ENCODE data around the gene ACTR8. TPM values are rescaled to one million over a fixed set of nuclear protein-coding genes. Genes with fewer than 3 reads are reported as not detected.

Gene ACTR8
- total RNA-seq, 1 donor from 2014 or later: 22.8 TPM

DNA sequence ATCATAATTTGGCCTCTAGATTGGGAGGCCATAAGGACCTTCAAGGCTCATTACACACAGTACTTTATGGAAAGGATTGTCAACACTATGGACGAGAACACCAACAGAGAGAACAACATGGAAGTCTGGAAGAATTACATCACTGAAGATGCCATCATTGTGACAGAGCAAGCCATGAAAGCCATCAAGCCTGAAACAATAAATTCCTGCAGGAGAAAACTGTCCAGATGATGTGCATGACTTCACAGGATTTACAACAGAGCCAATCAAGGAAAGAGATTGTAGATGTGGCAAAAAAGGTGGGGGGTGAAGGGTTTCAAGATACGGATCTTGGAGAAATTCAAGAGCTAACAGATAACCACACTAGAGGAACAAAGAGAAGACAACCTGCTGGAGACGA is 19.7 kb downstream of the ACTR8 start:
- no peak for ATAC-seq
- peaks cover 73% of the 10 kb centered on the region for H3K36me3 ChIP-seq

DNA sequence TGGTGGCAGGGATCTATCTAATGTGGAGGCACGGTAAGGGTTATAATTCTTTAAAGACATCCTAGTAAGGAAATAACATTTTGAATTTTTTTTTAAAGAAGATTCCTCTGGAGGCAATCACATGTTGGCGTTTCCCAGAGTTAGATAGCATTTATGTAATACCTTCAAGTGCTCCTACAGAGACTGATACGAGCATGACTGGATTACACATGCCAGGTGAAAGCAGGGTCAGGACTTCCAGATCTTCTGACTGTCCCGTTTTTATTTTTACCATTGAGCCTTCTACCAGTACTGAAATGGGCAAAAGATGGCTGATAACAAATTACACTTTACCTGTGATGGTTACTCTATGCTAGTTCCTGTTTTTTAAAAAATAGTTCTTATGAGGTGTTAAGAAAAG is 21.8 kb downstream of the ACTR8 start:
- no peak for ATAC-seq
- H3K4me3 ChIP-seq: no peak overlapping the region
- H3K36me3 ChIP-seq: peaks cover 52% of the 10 kb centered on the region

More for the DNA sequence above, 19.7 kb downstream of the ACTR8 start:
- DNase-seq: no peak
- TF ChIP-seq, protein P1, sequence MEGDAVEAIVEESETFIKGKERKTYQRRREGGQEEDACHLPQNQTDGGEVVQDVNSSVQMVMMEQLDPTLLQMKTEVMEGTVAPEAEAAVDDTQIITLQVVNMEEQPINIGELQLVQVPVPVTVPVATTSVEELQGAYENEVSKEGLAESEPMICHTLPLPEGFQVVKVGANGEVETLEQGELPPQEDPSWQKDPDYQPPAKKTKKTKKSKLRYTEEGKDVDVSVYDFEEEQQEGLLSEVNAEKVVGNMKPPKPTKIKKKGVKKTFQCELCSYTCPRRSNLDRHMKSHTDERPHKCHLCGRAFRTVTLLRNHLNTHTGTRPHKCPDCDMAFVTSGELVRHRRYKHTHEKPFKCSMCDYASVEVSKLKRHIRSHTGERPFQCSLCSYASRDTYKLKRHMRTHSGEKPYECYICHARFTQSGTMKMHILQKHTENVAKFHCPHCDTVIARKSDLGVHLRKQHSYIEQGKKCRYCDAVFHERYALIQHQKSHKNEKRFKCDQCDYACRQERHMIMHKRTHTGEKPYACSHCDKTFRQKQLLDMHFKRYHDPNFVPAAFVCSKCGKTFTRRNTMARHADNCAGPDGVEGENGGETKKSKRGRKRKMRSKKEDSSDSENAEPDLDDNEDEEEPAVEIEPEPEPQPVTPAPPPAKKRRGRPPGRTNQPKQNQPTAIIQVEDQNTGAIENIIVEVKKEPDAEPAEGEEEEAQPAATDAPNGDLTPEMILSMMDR (IDR thresholded peaks at IDR 0.05): no peak
- no peak overlapping the region for H3K4me3 ChIP-seq
- H3K4me1 ChIP-seq: no peaks in the 10 kb centered on the region
- no peaks in the 10 kb centered on the region for H3K27me3 ChIP-seq
- H3K27ac ChIP-seq: no peak overlapping the region
- intact Hi-C loops (cut with DNase I): no loop called here
- H3K9me3 ChIP-seq: no peaks in the 10 kb centered on the region

DNA sequence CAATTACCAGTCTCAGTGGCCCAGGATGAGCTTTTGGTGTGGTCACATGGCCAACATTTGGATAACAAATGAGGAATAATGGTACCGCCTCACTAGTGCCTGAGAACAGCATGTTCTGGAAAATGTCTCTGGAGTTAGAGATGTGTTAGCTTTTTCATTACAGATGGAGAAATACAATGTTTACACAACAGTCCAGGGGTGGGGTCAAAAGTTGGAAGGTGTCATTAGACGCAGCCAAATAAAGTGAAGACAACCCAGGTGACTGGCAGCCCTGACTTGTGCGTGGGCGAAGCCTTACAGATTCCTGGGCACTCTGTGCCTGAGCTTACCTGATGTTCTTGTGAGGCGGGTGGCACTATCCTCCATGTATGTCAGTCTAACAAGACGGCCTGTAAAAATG is 22.8 kb downstream of the ACTR8 start:
- H3K9me3 ChIP-seq: no peaks in the 10 kb centered on the region
- intact Hi-C loops (cut with DNase I): no loop called here
- DNase-seq (no peak), ATAC-seq (no peak)
- H3K4me3 ChIP-seq: no peak overlapping the region
- TF ChIP-seq, protein P1 (IDR thresholded peaks at IDR 0.05): no peak
- no peaks in the 10 kb centered on the region for H3K4me1 ChIP-seq
- no peak overlapping the region for H3K27ac ChIP-seq
- H3K36me3 ChIP-seq: peaks cover 42% of the 10 kb centered on the region
- no peaks in the 10 kb centered on the region for H3K27me3 ChIP-seq

More for the DNA sequence above, 21.8 kb downstream of the ACTR8 start:
- Histone ChIP-seq H3K4me1 (no peaks in the 10 kb centered on the region), H3K27ac (no peak overlapping the region), H3K27me3 (no peaks in the 10 kb centered on the region), H3K9me3 (no peaks in the 10 kb centered on the region)
- intact Hi-C loops (cut with DNase I): no loop called here
- TF ChIP-seq, protein P1 (IDR thresholded peaks at IDR 0.05): no peak
- no peak for DNase-seq

DNA sequence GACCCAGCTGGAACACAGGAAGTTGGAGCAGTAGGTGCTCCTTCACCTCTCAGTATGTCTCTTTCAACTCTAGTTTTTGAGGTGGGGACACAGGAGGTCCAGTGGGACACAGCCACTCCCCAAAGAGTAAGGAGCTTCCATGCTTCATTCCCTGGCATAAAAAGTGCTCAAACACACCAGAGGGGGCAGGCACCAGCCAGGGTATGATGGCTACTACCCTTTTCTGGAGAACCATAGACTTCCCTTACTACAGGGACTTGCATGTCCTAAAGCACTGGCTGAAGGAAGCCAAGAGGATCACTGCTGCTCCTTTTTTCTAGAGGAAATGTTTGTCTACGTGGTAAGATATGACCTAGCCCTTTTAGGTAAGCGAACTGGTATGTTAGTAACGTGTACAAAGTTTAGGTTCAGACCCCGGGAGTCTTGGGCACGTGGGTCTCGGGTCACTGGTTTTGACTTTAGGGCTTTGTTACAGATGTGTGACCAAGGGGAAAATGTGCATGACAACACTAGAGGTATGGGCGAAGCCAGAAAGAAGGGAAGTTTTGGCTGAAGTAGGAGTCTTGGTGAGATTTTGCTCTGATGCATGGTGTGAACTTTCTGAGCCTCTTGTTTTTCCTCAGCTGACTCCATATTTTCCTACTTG is 23.7 kb downstream of the ACTR8 start:
- no peak overlapping the region for H3K27ac ChIP-seq
- no peaks in the 10 kb centered on the region for H3K27me3 ChIP-seq
- no peaks in the 10 kb centered on the region for H3K9me3 ChIP-seq
- no peak for ATAC-seq
- H3K36me3 ChIP-seq: peaks cover 33% of the 10 kb centered on the region
- no peak overlapping the region for H3K4me3 ChIP-seq
- DNase-seq: no peak
- TF ChIP-seq, protein P1 (IDR thresholded peaks at IDR 0.05): no peak
- no peaks in the 10 kb centered on the region for H3K4me1 ChIP-seq
- intact Hi-C loops (cut with DNase I): no loop called here

DNA sequence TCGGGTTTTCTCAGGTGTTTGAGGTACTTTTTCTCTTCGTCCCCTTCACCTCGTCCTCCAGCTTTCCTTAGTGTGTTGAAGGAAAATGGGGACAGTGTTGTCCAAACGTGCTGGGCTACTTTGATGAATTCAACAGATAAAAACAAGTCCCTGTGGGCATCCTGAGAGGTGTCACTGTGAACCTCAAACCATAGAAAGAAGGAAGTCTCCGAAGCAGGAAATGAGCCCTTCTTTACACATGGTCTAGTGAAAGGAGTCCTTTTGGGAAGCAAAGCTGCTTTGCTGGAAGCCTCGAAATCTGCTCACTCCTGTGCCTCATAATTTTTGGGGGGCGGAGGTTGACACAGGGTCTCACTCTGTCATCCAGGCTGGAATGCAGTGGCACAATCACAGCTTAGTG is 25.0 kb downstream of the ACTR8 start:
- DNase-seq (no peak), ATAC-seq (no peak)
- no peak overlapping the region for H3K27ac ChIP-seq
- no peaks in the 10 kb centered on the region for H3K27me3 ChIP-seq
- H3K9me3 ChIP-seq: no peaks in the 10 kb centered on the region
- H3K4me1 ChIP-seq: no peaks in the 10 kb centered on the region
- TF ChIP-seq, protein P1 (IDR thresholded peaks at IDR 0.05): no peak
- peaks cover 21% of the 10 kb centered on the region for H3K36me3 ChIP-seq
- H3K4me3 ChIP-seq: no peak overlapping the region
- intact Hi-C loops (cut with DNase I): no loop called here

DNA sequence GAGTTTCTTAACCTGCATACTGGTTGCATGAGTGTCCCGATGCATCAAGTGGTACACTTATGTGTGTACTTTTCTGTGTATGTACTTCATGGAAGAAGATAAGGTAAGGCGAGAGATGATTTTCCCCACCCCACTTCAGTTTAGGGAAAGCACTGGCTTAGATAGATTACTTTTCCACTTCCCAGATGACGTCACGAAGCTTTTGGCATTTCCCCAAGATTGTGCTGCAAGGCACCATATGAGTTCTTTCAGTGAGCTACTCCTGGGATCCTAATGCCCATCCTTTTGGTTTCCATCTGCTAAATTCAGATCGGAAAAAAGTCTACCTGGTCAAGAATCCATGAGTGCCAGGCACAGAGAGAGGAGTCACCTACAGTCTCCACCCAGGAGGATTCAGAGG is 31.1 kb downstream of the ACTR8 start:
- Histone ChIP-seq H3K4me1 (no peaks in the 10 kb centered on the region), H3K27me3 (no peaks in the 10 kb centered on the region), H3K36me3 (no peaks in the 10 kb centered on the region), H3K27ac (no peak overlapping the region), H3K9me3 (no peaks in the 10 kb centered on the region), H3K4me3 (no peak overlapping the region)
- no peak for DNase-seq
- intact Hi-C loops (cut with DNase I): no loop called here
- TF ChIP-seq, protein P1 (IDR thresholded peaks at IDR 0.05): no peak
- ATAC-seq: no peak
